Sigmoid colon (tissue), 4 donors: ENCODE data around the gene NLGN1.

Source experiments
- CTCF ChIP-seq, 4 experiments: fragments of 450-650 bp in 3 of 4; fragments of 200-600 bp in 1 of 4; IDR thresholded peaks; one replicate each; pipeline ENCODE4 v1.5.1; 2016 to 2019; ENCODE audit warnings: antibody characterized with exemption in 4 of 4, mild to moderate bottlenecking in 3 of 4, moderate library complexity in 2 of 4
- POLR2A ChIP-seq, 2 donors: fragments of 450-650 bp; IDR thresholded peaks; one replicate each; pipeline ENCODE4 v1.6.1; 2016; ENCODE audit warnings: antibody characterized with exemption in 2 of 2, mild to moderate bottlenecking in 2 of 2, moderate library complexity in 2 of 2
- POLR2AphosphoS5 ChIP-seq, 4 donors: sonication (generic); formaldehyde crosslinking; IDR thresholded peaks; one replicate each; pipeline ENCODE4 v1.6.1; 2017; ENCODE audit warnings: antibody characterized with exemption in 4 of 4

- TF ChIP-seq POLR2A (IDR thresholded peaks at IDR 0.05) (no peak), CTCF (IDR thresholded peaks at IDR 0.05) (no peak), POLR2AphosphoS5 (IDR thresholded peaks at IDR 0.05) (no peak)
Observed at GRCh38 chr3:173351886-173352285, 45.7 kb upstream of the NLGN1 start.
